GM19351 (cell line): Measurements from ENCODE around the gene LRR1.
"Not testable (repeated sequence)": the region's sequence is repeated elsewhere in the genome, so short reads cannot be mapped to it uniquely, and the experiment has no call there.

Experiments
- ATAC-seq: cut with Tn5 transposase; IDR thresholded peaks from one replicate; pipeline ENCODE4 v1.9.1; 2021; ENCODE audit warnings: mild to moderate bottlenecking, moderate library complexity; ENCODE audit not compliant: unreplicated experiment

The LRR1 gene, protein sequence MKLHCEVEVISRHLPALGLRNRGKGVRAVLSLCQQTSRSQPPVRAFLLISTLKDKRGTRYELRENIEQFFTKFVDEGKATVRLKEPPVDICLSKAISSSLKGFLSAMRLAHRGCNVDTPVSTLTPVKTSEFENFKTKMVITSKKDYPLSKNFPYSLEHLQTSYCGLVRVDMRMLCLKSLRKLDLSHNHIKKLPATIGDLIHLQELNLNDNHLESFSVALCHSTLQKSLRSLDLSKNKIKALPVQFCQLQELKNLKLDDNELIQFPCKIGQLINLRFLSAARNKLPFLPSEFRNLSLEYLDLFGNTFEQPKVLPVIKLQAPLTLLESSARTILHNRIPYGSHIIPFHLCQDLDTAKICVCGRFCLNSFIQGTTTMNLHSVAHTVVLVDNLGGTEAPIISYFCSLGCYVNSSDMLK

DNA sequence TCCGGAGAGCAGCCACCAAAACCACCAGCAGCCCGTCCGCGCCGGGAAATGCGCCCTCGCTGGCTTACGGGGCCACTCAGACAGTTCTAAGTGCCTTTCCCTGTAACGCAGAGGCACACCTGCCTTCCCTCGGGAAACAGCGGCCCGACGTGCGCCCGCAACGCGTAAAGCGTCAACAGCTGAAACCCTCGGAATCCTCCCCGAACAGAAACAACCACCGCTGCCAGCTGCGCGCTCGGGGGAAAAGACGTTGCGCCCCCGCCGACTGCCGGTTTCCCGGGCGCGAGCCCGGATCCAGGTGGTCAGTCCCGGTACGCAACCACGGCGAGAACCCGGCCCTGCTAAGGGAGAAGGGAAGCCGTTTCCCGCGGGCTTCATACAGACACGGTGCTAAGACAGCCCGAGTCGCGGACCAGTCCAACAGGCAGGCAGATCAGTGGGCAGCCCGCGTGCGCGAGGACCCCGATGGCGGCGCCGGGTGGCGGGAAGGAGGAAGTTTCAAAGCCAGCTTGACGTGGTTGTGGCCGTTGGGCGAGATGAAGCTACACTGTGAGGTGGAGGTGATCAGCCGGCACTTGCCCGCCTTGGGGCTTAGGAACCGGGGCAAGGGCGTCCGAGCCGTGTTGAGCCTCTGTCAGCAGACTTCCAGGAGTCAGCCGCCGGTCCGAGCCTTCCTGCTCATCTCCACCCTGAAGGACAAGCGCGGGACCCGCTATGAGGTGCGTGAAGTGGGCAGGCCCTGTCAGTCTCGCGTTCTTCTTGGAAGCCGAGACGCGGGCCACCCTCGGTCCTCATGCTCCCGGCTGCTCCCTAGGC is at the start of gene LRR1:
Gene LRR1, plus strand, starts transcription at position 456 of the 816 bp plus-strand sequence. Its CDS starts 81 bp downstream, at position 537.
- peak; percentile 46 for ATAC-seq

GRCh38 chr14:49549446-49549845 is 49.3 kb upstream of the LRR1 start:
- ATAC-seq = no peak

- ATAC-seq = no peak
Measured at GRCh38 chr14:49549881-49550280, 48.9 kb upstream of the LRR1 start.

GRCh38 chr14:49550286-49551184 is 48.2 kb upstream of the LRR1 start:
- no peak for ATAC-seq

DNA sequence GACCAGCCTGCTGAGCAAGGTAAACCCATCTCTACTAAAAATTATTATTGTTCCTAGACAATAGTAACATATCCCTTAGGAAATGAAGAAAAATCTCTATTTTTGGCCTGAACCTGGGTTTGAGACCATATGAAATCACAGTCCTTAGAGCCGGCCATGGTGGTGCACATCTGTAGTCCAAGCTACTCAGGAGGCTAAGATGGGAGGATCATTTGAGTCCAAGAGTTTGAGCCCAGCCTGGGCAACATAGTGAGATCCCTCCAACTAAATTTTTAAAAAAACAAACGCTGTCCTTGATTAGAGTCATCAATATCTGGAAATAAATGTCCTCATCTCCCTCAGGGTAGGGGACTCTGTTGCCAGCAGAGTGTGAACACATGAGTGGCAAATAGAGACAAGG is 47.2 kb upstream of the LRR1 start:
- no peak for ATAC-seq

DNA sequence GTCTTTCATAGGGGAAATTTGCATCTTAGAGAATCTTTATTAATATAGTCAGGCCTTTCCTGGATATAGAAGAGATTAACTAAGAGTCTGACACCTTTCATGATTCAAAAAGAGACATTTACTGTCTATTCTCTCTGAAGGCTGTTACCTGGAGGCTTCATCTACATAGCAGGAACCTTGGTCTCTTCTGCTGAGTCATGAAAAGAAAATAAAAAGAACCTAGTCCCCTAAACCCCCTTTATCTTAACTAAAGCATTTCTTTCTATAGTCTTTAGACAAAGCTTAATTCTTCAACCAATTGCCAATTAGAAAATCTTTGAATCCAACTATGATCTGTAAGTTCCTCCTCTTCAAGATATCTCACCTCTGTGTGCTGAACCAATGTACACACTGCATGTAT is 45.6 kb upstream of the LRR1 start:
- no peak for ATAC-seq

DNA sequence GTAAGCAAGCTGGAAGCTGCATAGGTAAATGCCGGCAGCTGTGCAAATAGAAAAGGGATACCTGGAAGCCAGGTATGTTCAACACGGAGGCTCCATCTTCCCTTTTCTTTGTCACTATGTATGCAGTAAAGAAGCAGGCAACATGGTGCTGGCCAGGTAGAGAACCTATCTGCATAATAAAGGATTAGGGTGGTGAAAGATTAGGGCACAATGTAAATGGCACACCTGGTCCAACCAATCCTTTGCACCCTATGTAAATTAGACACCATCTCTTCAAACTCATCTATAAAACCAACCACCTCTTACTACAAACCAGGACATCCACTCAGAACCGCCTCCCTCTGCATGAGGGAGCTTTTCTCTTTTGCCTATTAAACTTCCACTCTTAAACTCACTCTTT is 44.8 kb upstream of the LRR1 start:
- ATAC-seq = no peak

DNA sequence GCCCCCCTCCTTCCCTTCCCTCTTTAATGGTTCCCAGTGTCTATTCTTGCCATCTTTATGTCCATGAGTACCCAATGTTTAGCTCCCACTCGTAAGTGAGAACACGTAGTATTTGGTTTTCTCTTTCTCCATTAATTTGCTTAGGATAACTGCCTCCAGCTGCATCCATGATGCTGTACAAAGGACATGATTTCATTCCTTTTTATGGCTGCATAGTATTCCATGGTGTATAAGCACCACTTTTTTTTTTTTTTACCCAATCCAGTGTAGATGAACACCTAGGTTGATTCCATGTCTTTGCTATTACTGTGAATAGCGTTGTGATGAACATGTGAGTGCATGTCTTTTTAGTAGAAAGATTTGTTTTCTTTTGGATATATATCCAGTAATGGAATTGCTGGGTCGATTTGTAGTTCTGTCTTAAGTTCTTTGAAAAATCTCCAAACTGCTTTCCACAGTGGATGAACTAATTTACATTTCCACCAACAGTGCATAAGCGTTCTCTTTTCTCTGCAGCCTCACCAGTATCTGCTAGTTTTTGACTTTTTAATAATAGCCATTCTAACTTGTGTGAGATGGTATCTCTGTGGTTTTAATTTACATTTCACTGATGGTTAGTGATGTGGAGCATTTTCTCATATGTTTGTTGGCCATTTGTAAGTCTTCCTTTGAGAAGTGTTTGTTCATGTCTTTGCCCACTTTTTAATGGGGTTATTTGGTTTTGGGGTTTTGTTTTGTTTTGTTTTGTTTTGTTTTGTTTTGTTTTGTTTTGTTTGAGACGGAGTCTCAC is 38.6 kb upstream of the LRR1 start:
- no peak for ATAC-seq

DNA sequence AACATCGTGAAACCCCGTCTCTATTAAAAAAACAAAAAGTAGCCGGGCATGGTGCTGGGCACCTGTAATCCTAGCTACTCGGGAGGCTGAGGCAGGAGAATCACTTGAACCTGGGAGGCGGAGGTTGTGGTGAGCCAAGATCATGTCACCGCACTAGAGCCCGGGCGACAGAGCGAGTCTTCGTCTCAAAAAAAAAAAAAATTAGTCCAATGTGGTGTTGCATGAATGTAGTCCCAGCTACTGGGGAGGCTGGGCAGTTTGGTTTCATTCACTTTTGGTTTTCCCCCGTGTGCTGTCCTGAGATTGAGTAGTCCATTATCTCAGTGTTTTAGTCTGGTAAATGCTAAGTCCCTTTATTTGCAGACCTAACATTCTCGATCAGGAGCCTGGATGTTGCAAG is 32.0 kb upstream of the LRR1 start:
- ATAC-seq = no peak

GRCh38 chr14:49569281-49569680 is 29.5 kb upstream of the LRR1 start:
- no peak for ATAC-seq

GRCh38 chr14:49574038-49574437 is 24.7 kb upstream of the LRR1 start:
- no peak for ATAC-seq

DNA sequence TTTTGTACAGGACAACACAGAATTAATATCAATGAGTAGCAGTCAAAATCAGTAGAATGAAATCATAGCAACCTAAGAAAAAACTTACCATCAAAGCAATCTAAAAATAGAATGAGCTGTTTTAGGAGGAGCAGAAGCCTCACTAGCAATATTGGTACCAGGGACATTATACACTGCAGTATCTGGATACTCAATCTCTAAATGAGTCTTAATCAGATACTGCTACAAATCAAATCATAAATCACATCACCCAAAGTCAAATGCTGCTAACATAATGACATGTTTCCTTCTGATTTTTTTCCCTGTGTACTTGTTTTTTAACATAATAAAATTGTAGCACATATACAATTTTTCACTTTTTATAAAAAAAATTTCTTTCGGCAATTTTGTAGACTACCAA is 20.6 kb upstream of the LRR1 start:
- ATAC-seq = no peak

GRCh38 chr14:49579841-49580240 is 18.9 kb upstream of the LRR1 start:
- no peak for ATAC-seq

DNA sequence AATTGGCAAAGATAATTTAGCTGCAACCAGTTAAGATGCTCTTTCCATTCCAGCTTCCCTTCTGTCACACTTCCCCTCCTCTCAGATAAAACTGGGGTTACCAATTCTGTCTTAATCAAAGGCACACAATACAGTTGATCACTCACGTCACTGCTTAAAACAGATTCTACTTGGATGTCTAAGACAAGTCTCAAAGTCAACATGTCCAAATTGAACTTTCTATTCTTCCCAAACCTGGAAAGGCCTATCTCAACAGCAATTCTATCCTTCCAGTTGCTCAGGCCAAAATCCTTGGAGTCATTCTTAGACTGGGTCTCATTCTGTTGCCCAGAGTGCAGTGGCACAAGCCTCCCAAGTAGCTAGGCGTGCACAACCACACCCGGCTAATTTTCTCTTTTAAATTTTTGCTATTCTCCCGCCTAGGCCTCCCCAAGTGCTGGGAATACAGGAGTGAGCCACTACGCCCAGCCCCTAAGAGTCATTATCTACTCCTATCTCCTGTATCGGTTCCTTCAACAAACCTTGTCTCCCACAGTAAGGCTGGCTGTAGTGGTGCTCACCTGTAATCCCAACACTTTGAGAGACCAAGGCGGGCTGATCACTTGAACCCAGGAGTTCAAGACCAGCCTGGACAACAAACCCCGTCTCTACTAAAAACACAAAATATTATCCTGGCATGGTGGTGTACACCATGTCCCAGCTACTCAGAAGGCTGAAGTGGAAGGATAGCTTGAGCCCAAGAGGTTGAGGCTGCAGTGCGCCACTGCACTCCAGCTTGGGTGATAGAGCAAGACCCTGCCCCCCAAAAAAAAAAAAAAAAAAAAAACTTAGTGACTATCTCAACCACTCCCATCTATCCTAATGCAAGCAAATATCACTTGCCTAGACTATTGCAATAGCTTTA is 17.3 kb upstream of the LRR1 start:
- no peak for ATAC-seq

DNA sequence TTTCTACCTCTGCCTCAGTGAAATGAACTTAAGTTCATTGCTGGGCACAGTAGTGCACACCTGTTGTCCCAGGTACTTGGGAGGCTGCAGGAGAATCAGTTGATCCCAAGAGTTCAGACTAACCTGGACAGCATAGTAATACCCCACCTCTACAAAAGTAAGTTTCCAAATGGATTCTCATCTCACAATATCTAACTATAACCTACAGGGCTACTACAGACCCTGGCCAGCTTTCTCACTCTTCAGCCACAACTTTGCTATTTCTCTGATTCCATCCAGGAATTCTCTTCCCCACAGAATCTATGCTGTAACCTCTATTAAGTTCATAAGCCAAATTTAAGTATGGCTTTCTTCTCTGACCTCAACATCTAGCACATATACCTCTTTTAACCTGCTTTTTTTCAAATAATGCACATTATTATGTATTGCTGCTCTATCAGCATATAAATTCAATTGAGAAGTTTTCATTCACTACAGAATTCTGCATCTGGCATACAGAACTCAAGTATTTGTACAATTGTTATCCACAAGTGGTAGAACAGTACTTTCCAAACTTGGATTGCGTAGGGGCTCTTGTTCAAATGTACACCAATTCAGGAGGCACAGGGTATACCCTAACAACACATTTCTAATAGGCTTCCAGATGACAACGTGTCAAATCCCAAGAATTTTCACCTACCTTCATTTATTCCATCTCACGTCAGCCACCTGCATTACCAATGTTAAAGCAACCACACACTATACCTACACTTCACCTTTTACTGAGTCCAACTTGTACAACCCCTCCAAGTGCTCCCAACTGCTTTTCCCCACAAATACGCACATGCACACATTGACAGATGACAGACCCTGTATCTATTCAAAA is 16.4 kb upstream of the LRR1 start:
- ATAC-seq = no peak

DNA sequence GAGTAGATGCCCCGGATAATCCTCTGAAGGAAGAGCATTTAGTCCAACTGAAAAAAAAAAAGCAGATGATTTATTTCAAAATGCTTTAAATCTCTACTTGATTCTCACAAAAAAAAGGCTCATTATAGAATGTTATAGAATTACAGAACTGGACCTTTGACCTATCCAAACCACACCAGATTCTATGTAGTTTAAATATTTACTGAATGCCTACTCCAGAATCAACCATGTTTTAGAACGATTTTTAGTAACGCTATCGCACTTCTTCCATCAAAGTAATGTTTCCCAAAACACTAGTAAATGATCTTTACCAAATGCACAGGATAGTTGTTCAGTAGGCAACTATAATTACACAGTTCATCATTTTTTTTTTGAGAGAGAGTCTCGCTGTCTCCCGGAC is 15.1 kb upstream of the LRR1 start:
- ATAC-seq = no peak

- ATAC-seq = no peak
Measured at GRCh38 chr14:49584058-49584457, 14.7 kb upstream of the LRR1 start.

DNA sequence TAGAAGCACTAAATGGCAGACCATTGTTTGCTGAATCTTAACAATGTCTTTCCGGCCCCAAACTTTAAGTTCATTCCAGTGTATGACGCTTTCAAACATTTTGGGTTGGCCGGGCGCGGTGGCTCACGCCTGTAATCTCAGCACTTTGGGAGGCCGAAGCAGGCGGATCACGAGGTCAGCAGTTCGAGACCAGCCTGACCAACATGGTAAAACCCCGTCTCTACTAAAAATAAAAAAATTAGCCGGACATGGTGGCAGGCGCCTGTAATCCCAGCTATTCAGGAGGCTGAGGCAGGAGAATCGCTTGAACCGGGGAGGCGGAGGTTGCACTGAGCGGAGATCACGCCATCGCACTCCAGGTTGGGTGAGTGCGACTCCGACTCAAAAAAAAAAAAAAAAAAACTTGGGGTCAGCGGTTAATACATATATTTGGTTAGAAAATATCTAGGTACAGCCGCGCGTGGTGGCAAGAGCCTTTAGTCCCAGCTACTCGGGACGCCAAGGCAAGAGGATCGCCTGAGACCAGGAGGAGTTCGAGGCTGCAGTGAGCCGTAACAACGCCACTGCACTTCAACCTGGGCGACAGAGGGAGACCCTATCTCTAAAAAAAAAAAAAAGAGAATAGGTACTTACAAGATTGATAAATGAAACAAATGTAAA is 13.6 kb upstream of the LRR1 start:
- not testable (repeated sequence) for ATAC-seq
